Spleen (tissue), 11 donors: ENCODE measurements around the gene IL21R. TPM values are rescaled to one million over a fixed set of nuclear protein-coding genes. Genes with fewer than 3 reads are reported as not detected.

Experiments used
- DNase-seq: peaks from one replicate; pipeline ENCODE4 v3.0.0-alpha.2; 2020
- H3K27ac ChIP-seq, 8 donors: fragments of 200-600 bp; sonication (generic) in 7 of 8; 1 replicate in 4 of 8; 2 replicates in 4 of 8; pipeline versions ENCODE4 v1.5.0 to v1.8.0; 2016 to 2021; ENCODE audit warnings: inconsistent platforms in 4 of 8, mild to moderate bottlenecking in 4 of 8, moderate library complexity in 1 of 8
- H3K27me3 ChIP-seq, 7 donors: fragments of 200-600 bp; sonication (generic) in 6 of 7; replicated peaks in 1 of 7; 1 replicate in 4 of 7; 2 replicates in 3 of 7; pipeline versions ENCODE4 v1.5.0 to v1.8.0; 2016 to 2021; ENCODE audit warnings: inconsistent platforms in 3 of 7, mild to moderate bottlenecking in 1 of 7
- H3K36me3 ChIP-seq, 6 donors: fragments of 200-600 bp; sonication (generic) in 5 of 6; 1 replicate in 4 of 6; 2 replicates in 2 of 6; pipeline versions ENCODE4 v1.5.0 to v1.8.0; 2016 to 2021; ENCODE audit warnings: inconsistent platforms in 2 of 6
- H3K4me1 ChIP-seq, 6 donors: fragments of 200-600 bp; sonication (generic) in 5 of 6; 1 replicate in 3 of 6; 2 replicates in 3 of 6; pipeline versions ENCODE4 v1.5.0 to v1.8.0; 2016 to 2021; ENCODE audit warnings: inconsistent platforms in 3 of 6
- H3K4me3 ChIP-seq, 8 donors: fragments of 200-600 bp; sonication (generic) in 7 of 8; 1 replicate in 4 of 8; 2 replicates in 4 of 8; pipeline versions ENCODE4 v1.5.0 to v1.8.0; 2016 to 2021; ENCODE audit warnings: inconsistent platforms in 4 of 8, mild to moderate bottlenecking in 4 of 8, moderate library complexity in 2 of 8
- H3K9me3 ChIP-seq, 8 donors: fragments of 200-600 bp; sonication (generic) in 7 of 8; 1 replicate in 4 of 8; 2 replicates in 4 of 8; pipeline versions ENCODE4 v1.5.0 to v1.8.0; 2016 to 2021; ENCODE audit warnings: inconsistent platforms in 4 of 8
- POLR2A ChIP-seq, 3 donors: fragments of 450-650 bp; IDR thresholded peaks; one replicate each; pipeline ENCODE4 v1.5.1; 2017; ENCODE audit warnings: antibody characterized with exemption in 3 of 3, mild to moderate bottlenecking in 1 of 3
- POLR2AphosphoS5 ChIP-seq, 3 donors: sonication (generic); formaldehyde crosslinking; IDR thresholded peaks; one replicate each; pipeline ENCODE4 v1.5.1; 2017; ENCODE audit warnings: antibody characterized with exemption in 3 of 3
- WGBS, 5 donors: extraction: QIAGEN DNeasy Blood & Tissue Kit in 3 of 5; methylation state at CpG; one replicate each; pipeline versions ENCODE4 v1.1.5 to v1.1.7; 2013 to 2018; 5-methylcytosine and 5-hydroxymethylcytosine counted together
- intact Hi-C: fragments of 100-400 bp; cut with DNase I; formaldehyde crosslinking; loops from one replicate; pipeline ENCODE4 v1.15.0; 2023; ENCODE audit warnings: low total_unique reads
- polyA plus RNA-seq, 3 donors: library from polyadenylated mRNA; stranded (reverse); fragments of 200-250 nt; gene quantifications; one replicate each; pipeline ENCODE4 v1.2.1, GENCODE V29; 2013
- total RNA-seq, 7 donors: library from RNA; depleted of rRNA in 3 of 7; stranded (reverse); fragments of >200 nt in 3 of 7; fragmentation: NEBNext Ultra II Directional in 4 of 7; extraction: Animal tissue kit (Norgen Biotek cat#: 25700) in 4 of 7; gene quantifications; one replicate each; pipeline versions ENCODE4 v1.1.0 to v1.2.1, GENCODE V29; 2016 to 2021
- TF ChIP-seq, protein P1 (sequence below), 11 experiments: fragments of 200-600 bp in 7 of 11; fragments of 450-650 bp in 4 of 11; sonication (generic) in 4 of 11; IDR thresholded peaks in 8 of 11; conservative IDR thresholded peaks in 3 of 11; 1 replicate in 7 of 11; 2 replicates in 4 of 11; pipeline versions ENCODE4 v1.4.0 to v1.8.0; 2016 to 2021; ENCODE audit warnings: antibody characterized with exemption in 11 of 11, inconsistent platforms in 4 of 11, mild to moderate bottlenecking in 1 of 11
- donor health status: healthy with polysubstance abuse.
- donor health status: DM: no; HTN: no; CAD: no; lungs with moderate emphysema.
- donor health status: DM: no; HTN: no; CAD: no.
- donor health status: Bipolar disorder and iron deficiency.
- donor health status: healthy.
- donor health status: DM: no; HTN: no; CAD: no.
- donor health status: DM: yes; HTN: yes; CAD: no.

Gene IL21R
- total and polyA plus RNA-seq, 10 donors: 2.7 to 19.7 (median 12.0) TPM

DNA sequence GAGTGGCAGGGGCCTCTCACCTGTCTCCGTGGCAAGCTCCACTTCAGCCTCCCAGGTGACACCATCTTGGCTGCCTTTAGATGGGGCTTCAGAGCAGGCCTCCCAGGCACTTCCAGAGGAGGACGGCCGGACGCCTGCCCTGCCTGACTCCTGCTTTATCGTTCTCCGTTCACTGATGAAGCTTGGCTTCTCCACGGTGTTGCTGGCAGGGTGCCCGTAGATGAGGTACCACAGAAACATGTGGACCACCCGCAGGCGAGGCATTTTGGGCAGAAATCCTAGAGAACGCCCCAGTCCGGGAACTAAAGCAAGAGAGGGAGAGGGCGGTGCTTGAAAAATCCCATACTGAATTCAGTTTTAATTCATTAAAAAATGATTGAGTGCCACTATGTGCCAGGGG lies 93.2 kb downstream of the IL21R start:
- Histone ChIP-seq H3K27ac (no peak overlapping the region), H3K4me3 (no peak overlapping the region), H3K4me1 (no peaks in the 10 kb centered on the region), H3K36me3 (peaks cover 0 to 100% (median 97%) of the 10 kb centered on the region in 6 donors), H3K9me3 (no peaks in the 10 kb centered on the region), H3K27me3 (no peaks in the 10 kb centered on the region)
- DNase-seq: no peak
- 86 to 98% (median 96%) methylated on average over 13 of the region's 13 CpGs for WGBS, 5 donors
- TF ChIP-seq POLR2A (IDR thresholded peaks at IDR 0.05): no peak
- intact Hi-C loops: no loop called here

DNA sequence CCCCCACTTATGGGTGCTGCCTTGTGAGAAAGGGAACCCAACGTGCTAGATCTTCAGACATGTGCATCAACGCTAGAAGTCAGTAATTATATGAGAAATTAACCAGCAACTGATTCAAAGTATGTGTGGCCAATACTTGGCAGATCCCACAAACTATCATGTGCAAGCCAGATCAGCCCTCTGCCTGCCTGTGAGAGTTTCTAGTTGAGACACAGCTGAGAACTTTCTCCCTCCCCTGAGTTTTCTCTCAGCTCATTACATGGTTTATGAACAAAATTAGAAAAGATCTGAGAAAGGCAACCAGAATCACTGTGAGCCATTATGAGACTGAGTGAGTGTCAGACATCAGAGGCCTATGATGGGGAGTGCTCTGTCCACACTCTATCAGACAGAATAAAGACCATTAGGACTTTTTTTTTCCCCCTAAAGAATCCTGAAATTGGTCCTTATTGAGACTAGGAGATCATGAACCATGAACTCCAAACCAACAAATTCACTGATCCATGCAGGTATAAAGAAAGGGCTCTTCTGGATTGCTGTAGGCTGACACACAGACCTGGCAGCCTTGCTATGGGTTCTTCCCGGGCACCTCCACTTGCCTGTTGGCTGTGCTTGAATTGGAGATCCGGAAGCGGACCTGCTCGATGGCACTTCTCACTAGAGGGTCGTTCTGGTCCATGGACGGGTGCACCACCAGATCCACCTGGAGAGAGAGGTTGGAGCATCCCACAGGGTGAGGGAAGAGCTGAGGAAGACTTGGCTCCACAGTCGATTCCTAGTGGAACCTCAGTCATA lies 96.3 kb downstream of the IL21R start:
- no peak for DNase-seq
- Histone ChIP-seq H3K27me3 (no peaks in the 10 kb centered on the region), H3K4me1 (no peaks in the 10 kb centered on the region), H3K9me3 (no peaks in the 10 kb centered on the region), H3K27ac (no peak overlapping the region), H3K36me3 (peaks cover 0 to 100% (median 98%) of the 10 kb centered on the region in 6 donors), H3K4me3 (no peak overlapping the region)
- WGBS, 5 donors: 89 to 96% (median 90%) methylated on average over 5 to 9 of the region's 9 CpGs
- TF ChIP-seq POLR2AphosphoS5 (IDR thresholded peaks at IDR 0.05) (no peak), POLR2A (IDR thresholded peaks at IDR 0.05) (no peak)
- TF ChIP-seq, protein P1, sequence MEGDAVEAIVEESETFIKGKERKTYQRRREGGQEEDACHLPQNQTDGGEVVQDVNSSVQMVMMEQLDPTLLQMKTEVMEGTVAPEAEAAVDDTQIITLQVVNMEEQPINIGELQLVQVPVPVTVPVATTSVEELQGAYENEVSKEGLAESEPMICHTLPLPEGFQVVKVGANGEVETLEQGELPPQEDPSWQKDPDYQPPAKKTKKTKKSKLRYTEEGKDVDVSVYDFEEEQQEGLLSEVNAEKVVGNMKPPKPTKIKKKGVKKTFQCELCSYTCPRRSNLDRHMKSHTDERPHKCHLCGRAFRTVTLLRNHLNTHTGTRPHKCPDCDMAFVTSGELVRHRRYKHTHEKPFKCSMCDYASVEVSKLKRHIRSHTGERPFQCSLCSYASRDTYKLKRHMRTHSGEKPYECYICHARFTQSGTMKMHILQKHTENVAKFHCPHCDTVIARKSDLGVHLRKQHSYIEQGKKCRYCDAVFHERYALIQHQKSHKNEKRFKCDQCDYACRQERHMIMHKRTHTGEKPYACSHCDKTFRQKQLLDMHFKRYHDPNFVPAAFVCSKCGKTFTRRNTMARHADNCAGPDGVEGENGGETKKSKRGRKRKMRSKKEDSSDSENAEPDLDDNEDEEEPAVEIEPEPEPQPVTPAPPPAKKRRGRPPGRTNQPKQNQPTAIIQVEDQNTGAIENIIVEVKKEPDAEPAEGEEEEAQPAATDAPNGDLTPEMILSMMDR (IDR thresholded peaks at IDR 0.05 in 8 of 11, conservative IDR thresholded peaks at IDR 0.05 in 3 of 11): no peak
- intact Hi-C loops: no loop called here

DNA sequence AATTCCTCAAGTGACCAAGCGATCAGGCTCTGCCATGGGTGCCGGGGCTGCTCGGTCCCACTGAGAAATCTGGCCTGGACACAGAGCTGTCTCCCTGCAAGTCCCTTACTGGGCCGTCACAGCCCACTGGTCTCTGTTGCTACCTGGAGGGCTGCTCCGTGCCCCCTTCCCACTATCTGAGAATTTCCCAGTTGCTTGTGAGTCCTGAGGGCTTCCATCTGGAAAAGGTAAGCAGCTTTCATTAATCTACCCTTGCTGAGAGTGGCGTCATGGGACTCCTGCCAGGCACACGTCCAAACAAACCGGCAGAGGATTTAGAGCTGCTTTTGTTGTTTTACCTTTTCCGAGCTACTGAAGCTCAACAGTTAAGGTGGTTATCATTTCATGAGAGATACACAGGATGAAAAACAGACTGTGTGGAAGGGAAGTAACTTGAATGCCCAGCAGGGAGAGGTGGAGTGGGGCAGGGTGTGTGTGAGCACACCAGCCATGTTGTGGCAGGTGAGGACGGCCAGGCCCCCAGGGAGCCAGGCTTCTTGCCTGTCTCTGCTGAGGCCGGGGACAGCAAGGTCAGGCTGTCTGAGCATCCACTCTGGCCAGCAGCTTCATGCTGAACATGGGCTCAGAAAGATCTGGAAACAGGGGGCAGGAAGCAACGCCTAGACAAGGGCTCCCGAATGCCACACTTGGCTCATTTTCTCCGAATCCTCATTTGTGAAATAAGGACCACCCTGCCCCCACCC lies 97.1 kb downstream of the IL21R start:
- TF ChIP-seq POLR2AphosphoS5 (IDR thresholded peaks at IDR 0.05): no peak
- no peak overlapping the region for H3K4me3 ChIP-seq
- DNase-seq: no peak
- intact Hi-C loops: no loop called here
- H3K9me3 ChIP-seq: no peaks in the 10 kb centered on the region
- H3K27ac ChIP-seq: no peak overlapping the region
- H3K27me3 ChIP-seq: no peaks in the 10 kb centered on the region
- WGBS, 5 donors: 93 to 97% (median 95%) methylated on average over 13 to 14 of the region's 14 CpGs
- H3K36me3 ChIP-seq: peaks cover under 1 to 100% (median 99%) of the 10 kb centered on the region in 6 donors
- H3K4me1 ChIP-seq: no peaks in the 10 kb centered on the region

DNA sequence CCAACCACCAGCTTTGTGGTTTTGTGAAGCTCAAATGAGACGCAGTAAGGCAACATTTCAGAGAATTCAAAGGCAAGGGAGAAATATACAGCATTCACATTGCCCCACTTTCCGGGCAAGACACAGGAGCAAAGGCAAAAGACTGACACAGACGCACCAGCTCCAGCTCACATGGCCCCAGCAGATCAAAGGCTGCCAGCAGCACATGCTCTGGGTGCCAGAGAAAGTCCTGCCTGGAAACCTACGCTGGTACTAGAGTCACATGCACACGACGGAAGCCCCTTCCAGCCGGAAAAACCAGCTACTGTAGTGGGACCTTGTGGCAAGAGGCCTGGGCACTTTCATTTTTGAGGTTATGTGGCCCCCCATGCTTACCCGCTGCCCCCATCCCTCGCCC lies 97.7 kb downstream of the IL21R start:
- Histone ChIP-seq H3K36me3 (peaks cover 2 to 100% (median 99%) of the 10 kb centered on the region in 6 donors), H3K4me3 (no peak overlapping the region), H3K4me1 (no peaks in the 10 kb centered on the region), H3K27ac (no peak overlapping the region), H3K9me3 (no peaks in the 10 kb centered on the region), H3K27me3 (no peaks in the 10 kb centered on the region)
- TF ChIP-seq, protein P1 (IDR thresholded peaks at IDR 0.05 in 8 of 11, conservative IDR thresholded peaks at IDR 0.05 in 3 of 11): no peak
- TF ChIP-seq POLR2A (IDR thresholded peaks at IDR 0.05): no peak
- no peak for TF ChIP-seq POLR2AphosphoS5 (IDR thresholded peaks at IDR 0.05)
- intact Hi-C loops: no loop called here
- no peak for DNase-seq
- 86 to 96% (median 95%) methylated on average over 8 to 9 of the region's 9 CpGs for WGBS, 5 donors

DNA sequence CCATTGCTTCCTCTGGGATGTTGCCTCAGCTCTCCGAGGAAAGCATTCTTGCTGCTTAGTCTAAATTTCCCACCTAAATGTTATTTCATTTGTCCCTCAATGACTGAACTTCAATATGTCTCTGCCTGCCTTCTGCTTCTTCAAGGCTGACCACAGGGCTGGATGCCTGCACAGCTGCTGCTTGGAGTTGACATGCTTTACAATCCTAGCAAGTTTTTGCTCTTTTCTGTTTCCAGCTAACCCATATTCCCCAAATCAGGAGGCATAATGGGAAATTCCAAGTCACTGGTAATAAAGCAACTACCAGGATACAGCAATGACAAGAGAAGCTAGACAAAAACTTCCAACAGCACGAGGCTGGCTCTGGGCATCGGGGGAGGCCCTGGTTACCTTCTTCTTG lies 98.8 kb downstream of the IL21R start:
- H3K4me3 ChIP-seq: no peak overlapping the region
- no peak for DNase-seq
- 94 to 100% (median 96%) methylated on average over 3 of the region's 3 CpGs for WGBS, 5 donors
- H3K9me3 ChIP-seq: no peaks in the 10 kb centered on the region
- no peaks in the 10 kb centered on the region for H3K27me3 ChIP-seq
- no peak overlapping the region for H3K27ac ChIP-seq
- H3K36me3 ChIP-seq: peaks cover 2 to 100% (median 99%) of the 10 kb centered on the region in 6 donors
- TF ChIP-seq, protein P1 (IDR thresholded peaks at IDR 0.05 in 8 of 11, conservative IDR thresholded peaks at IDR 0.05 in 3 of 11): no peak
- TF ChIP-seq POLR2A (IDR thresholded peaks at IDR 0.05): no peak
- no peak for TF ChIP-seq POLR2AphosphoS5 (IDR thresholded peaks at IDR 0.05)
- intact Hi-C loops: no loop called here
- H3K4me1 ChIP-seq: no peaks in the 10 kb centered on the region
